HFFc6 (cell line): ENCODE results near the gene PICK1. TPM values are rescaled to one million over a fixed set of nuclear protein-coding genes. Genes with fewer than 3 reads are reported as not detected.
A peak's percentile ranks its signal among the peaks of the same experiment; 100 is the strongest.

Experiments used
- DNase-seq: peaks from one replicate; pipeline ENCODE4 v3.0.0-alpha.2; 2018
- H3K27ac Mint-ChIP-seq: 2 replicates; pipeline ENCODE4 v1.8.0; 2020; ENCODE audit warnings: mild to moderate bottlenecking, mixed read lengths
- H3K27me3 Mint-ChIP-seq: 2 replicates; pipeline ENCODE4 v1.8.0; 2021; ENCODE audit warnings: mild to moderate bottlenecking, moderate library complexity, mixed read lengths; ENCODE audit not compliant: insufficient read depth
- H3K36me3 Mint-ChIP-seq: 2 replicates; pipeline ENCODE4 v1.8.0; 2021; ENCODE audit warnings: low read depth, mixed read lengths
- H3K4me1 Mint-ChIP-seq: 2 replicates; pipeline ENCODE4 v1.8.0; 2020; ENCODE audit warnings: low read depth, mixed read lengths
- H3K4me3 Mint-ChIP-seq: 2 replicates; pipeline ENCODE4 v1.8.0; 2020; ENCODE audit warnings: mild to moderate bottlenecking, moderate library complexity, mixed read lengths
- H3K9me3 Mint-ChIP-seq: 2 replicates; pipeline ENCODE4 v1.8.0; 2020; ENCODE audit warnings: mild to moderate bottlenecking, mixed read lengths
- CTCF ChIP-seq: fragments of 200-600 bp; sonication (generic); IDR thresholded peaks from 2 replicates; pipeline ENCODE4 v1.5.0; 2021; ENCODE audit warnings: antibody characterized with exemption, mild to moderate bottlenecking
- total RNA-seq, 6 experiments: library from RNA; stranded (reverse); fragmentation: NEBNext Ultra II Directional; extraction: Animal tissue kit (Norgen Biotek cat#: 25700); gene quantifications; 2 replicates in 1 of 6; 3 replicates in 5 of 6; pipeline ENCODE4 v1.2.3, GENCODE V29; 2021

PICK1 gene
- total RNA-seq, 6 experiments from 2014 or later = 7.0 to 10.0 (median 7.7) TPM

- H3K4me3 Mint-ChIP-seq = no peak overlapping the region
- H3K27me3 Mint-ChIP-seq = peaks cover 13% of the 10 kb centered on the region
- no peaks in the 10 kb centered on the region for H3K9me3 Mint-ChIP-seq
- no peak for DNase-seq
- H3K4me1 Mint-ChIP-seq = peaks cover 16% of the 10 kb centered on the region
- no peaks in the 10 kb centered on the region for H3K36me3 Mint-ChIP-seq
- H3K27ac Mint-ChIP-seq = no peak overlapping the region
- no peak for TF ChIP-seq CTCF
Observed at GRCh38 chr22:38016182-38017151, 40.7 kb upstream of the PICK1 start.

GRCh38 chr22:38017272-38017920 lies 39.8 kb upstream of the PICK1 start:
- no peak for TF ChIP-seq CTCF
- Mint-ChIP-seq H3K4me1 (peaks cover 15% of the 10 kb centered on the region), H3K27ac (no peak overlapping the region), H3K9me3 (no peaks in the 10 kb centered on the region), H3K36me3 (no peaks in the 10 kb centered on the region), H3K27me3 (peaks cover 16% of the 10 kb centered on the region), H3K4me3 (no peak overlapping the region)
- peak; percentile 8 for DNase-seq

- H3K4me3 Mint-ChIP-seq = no peak overlapping the region
- DNase-seq = no peak
- TF ChIP-seq CTCF = no peak
- peaks cover 6% of the 10 kb centered on the region for H3K4me1 Mint-ChIP-seq
- peaks cover 18% of the 10 kb centered on the region for H3K27me3 Mint-ChIP-seq
- H3K9me3 Mint-ChIP-seq = no peaks in the 10 kb centered on the region
- no peak overlapping the region for H3K27ac Mint-ChIP-seq
- no peaks in the 10 kb centered on the region for H3K36me3 Mint-ChIP-seq
Observed at GRCh38 chr22:38017939-38018885, 39.0 kb upstream of the PICK1 start.

- DNase-seq = no peak
- Mint-ChIP-seq H3K4me1 (peaks cover 6% of the 10 kb centered on the region), H3K36me3 (no peaks in the 10 kb centered on the region), H3K4me3 (no peak overlapping the region), H3K27me3 (peaks cover 22% of the 10 kb centered on the region), H3K9me3 (no peaks in the 10 kb centered on the region), H3K27ac (no peak overlapping the region)
- no peak for TF ChIP-seq CTCF
Observed at GRCh38 chr22:38018938-38019827, 38.0 kb upstream of the PICK1 start.
